H9 (cell line): ENCODE results near the gene AIFM2. TPM values are rescaled to one million over a fixed set of nuclear protein-coding genes. Genes with fewer than 3 reads are reported as not detected.

Source experiments
- DNase-seq: peaks from one replicate; pipeline ENCODE4 v3.0.0-alpha.2; 2017
- H2AFZ ChIP-seq: one replicate; pipeline ENCODE4 v1.6.1; 2013; ENCODE audit warnings: mild to moderate bottlenecking, low read length, control low read depth, moderate library complexity
- H2AK5ac ChIP-seq: 2 replicates; pipeline ENCODE4 v1.6.1; 2013; ENCODE audit warnings: low read length, control low read depth, mixed read lengths; ENCODE audit not compliant: insufficient read length
- H2BK120ac ChIP-seq: one replicate; pipeline ENCODE4 v1.6.1; 2013; ENCODE audit warnings: low read depth, mild to moderate bottlenecking, low read length, control low read depth, inconsistent platforms; ENCODE audit not compliant: poor library complexity, severe bottlenecking
- H2BK12ac ChIP-seq: 2 replicates; pipeline ENCODE4 v1.6.1; 2013; ENCODE audit warnings: low read length, control low read depth, mixed read lengths, low read depth; ENCODE audit not compliant: insufficient read length
- H2BK15ac ChIP-seq: 2 replicates; pipeline ENCODE4 v1.6.1; 2013; ENCODE audit warnings: low read depth, low read length, control low read depth
- H2BK20ac ChIP-seq: one replicate; pipeline ENCODE4 v1.6.1; 2013; ENCODE audit warnings: low read depth, mild to moderate bottlenecking, low read length, control low read depth, inconsistent platforms; ENCODE audit not compliant: poor library complexity, severe bottlenecking
- H2BK5ac ChIP-seq: 2 replicates; pipeline ENCODE4 v1.6.1; 2013; ENCODE audit warnings: low read length, control low read depth, mixed read lengths; ENCODE audit not compliant: insufficient read length
- H3K14ac ChIP-seq: 2 replicates; pipeline ENCODE4 v1.6.1; 2013; ENCODE audit warnings: low read length, control low read depth; ENCODE audit not compliant: insufficient read depth
- H3K18ac ChIP-seq: 2 replicates; pipeline ENCODE4 v1.6.1; 2013; ENCODE audit warnings: low read depth, mild to moderate bottlenecking, mixed read lengths, low read length, control low read depth; ENCODE audit not compliant: insufficient read length
- H3K23ac ChIP-seq: 2 replicates; pipeline ENCODE4 v1.6.1; 2013; ENCODE audit warnings: low read length, control low read depth, mixed read lengths, low read depth; ENCODE audit not compliant: insufficient read length
- H3K23me2 ChIP-seq: 2 replicates; pipeline ENCODE4 v1.6.1; 2013; ENCODE audit warnings: low read depth, mild to moderate bottlenecking, mixed read lengths, low read length, control low read depth; ENCODE audit not compliant: insufficient read length, poor library complexity, severe bottlenecking
- H3K27ac ChIP-seq: 2 replicates; pipeline ENCODE4 v1.5.1; 2013; ENCODE audit warnings: low read length, control low read depth, mixed read lengths, low read depth; ENCODE audit not compliant: insufficient read length
- H3K27me3 ChIP-seq: 2 replicates; pipeline ENCODE4 v1.6.1; 2013; ENCODE audit warnings: low read length, control low read depth, inconsistent platforms; ENCODE audit not compliant: insufficient read depth
- H3K4ac ChIP-seq: 2 replicates; pipeline ENCODE4 v1.6.1; 2013; ENCODE audit warnings: low read depth, mild to moderate bottlenecking, control low read depth, inconsistent platforms, low read length, moderate library complexity
- H3K4me1 ChIP-seq: 2 replicates; pipeline ENCODE4 v1.6.1; 2013; ENCODE audit warnings: low read length, control low read depth, inconsistent platforms; ENCODE audit not compliant: insufficient read depth
- H3K4me2 ChIP-seq: 2 replicates; pipeline ENCODE4 v1.6.1; 2013; ENCODE audit warnings: low read length, control low read depth, mixed read lengths; ENCODE audit not compliant: insufficient read length, insufficient read depth
- H3K56ac ChIP-seq: 2 replicates; pipeline ENCODE4 v1.6.1; 2013; ENCODE audit warnings: low read depth, mild to moderate bottlenecking, mixed read lengths, low read length, control low read depth; ENCODE audit not compliant: insufficient read length
- H3K79me1 ChIP-seq: 2 replicates; pipeline ENCODE4 v1.6.1; 2013; ENCODE audit warnings: low read depth, mild to moderate bottlenecking, moderate library complexity, low read length, control low read depth, inconsistent platforms; ENCODE audit not compliant: insufficient read depth, poor library complexity, severe bottlenecking
- H3K79me2 ChIP-seq: 2 replicates; pipeline ENCODE4 v1.6.1; 2013; ENCODE audit warnings: low read length, control low read depth, inconsistent platforms; ENCODE audit not compliant: insufficient read depth
- H3K9ac ChIP-seq: 2 replicates; pipeline ENCODE4 v1.6.1; 2013; ENCODE audit warnings: low read length, control low read depth, mixed read lengths; ENCODE audit not compliant: insufficient read length; ENCODE audit errors: extremely low read depth
- H3K9me3 ChIP-seq: one replicate; pipeline ENCODE4 v1.6.1; 2013; ENCODE audit warnings: low read depth, low read length, inconsistent platforms; ENCODE audit not compliant: control insufficient read depth
- H3T11ph ChIP-seq: one replicate; pipeline ENCODE4 v1.6.1; 2013; ENCODE audit warnings: mild to moderate bottlenecking, low read length, control low read depth, inconsistent platforms
- H4K20me1 ChIP-seq: one replicate; pipeline ENCODE4 v1.6.1; 2013; ENCODE audit not compliant: control insufficient read depth, insufficient read length, insufficient read depth
- H4K5ac ChIP-seq: 2 replicates; pipeline ENCODE4 v1.6.1; 2013; ENCODE audit warnings: low read depth, mild to moderate bottlenecking, mixed read lengths, low read length, control low read depth; ENCODE audit not compliant: insufficient read length
- H4K8ac ChIP-seq: replicated peaks from 2 replicates; pipeline ENCODE4 v1.6.1; 2013; ENCODE audit warnings: low read length, control low read depth, mixed read lengths, low read depth; ENCODE audit not compliant: insufficient read length
- H4K91ac ChIP-seq: 2 replicates; pipeline ENCODE4 v1.6.1; 2013; ENCODE audit warnings: low read depth, mild to moderate bottlenecking, moderate library complexity, mixed read lengths, low read length, control low read depth; ENCODE audit not compliant: insufficient read length
- H3K27ac Mint-ChIP-seq, 3 experiments: 2 replicates in 2 of 3; 3 replicates in 1 of 3; pipeline ENCODE4 v1.8.0; 2020 to 2021; ENCODE audit warnings: mixed read lengths in 3 of 3, mild to moderate bottlenecking in 1 of 3, moderate library complexity in 1 of 3
- H3K27me3 Mint-ChIP-seq: 2 replicates; pipeline ENCODE4 v1.8.0; 2021; ENCODE audit warnings: low read depth, mild to moderate bottlenecking, moderate library complexity, mixed read lengths
- H3K36me3 Mint-ChIP-seq, 3 experiments: 2 replicates in 2 of 3; 3 replicates in 1 of 3; pipeline ENCODE4 v1.8.0; 2020 to 2021; ENCODE audit warnings: low read depth in 3 of 3, mixed read lengths in 3 of 3; ENCODE audit not compliant: insufficient read depth in 1 of 3
- H3K4me1 Mint-ChIP-seq, 2 experiments: 2 replicates each; pipeline ENCODE4 v1.8.0; 2020; ENCODE audit warnings: mixed read lengths in 2 of 2
- H3K4me3 Mint-ChIP-seq, 2 experiments: 2 replicates in 1 of 2; 3 replicates in 1 of 2; pipeline ENCODE4 v1.8.0; 2020 to 2021; ENCODE audit warnings: mild to moderate bottlenecking in 2 of 2, mixed read lengths in 2 of 2, moderate library complexity in 1 of 2
- H3K9me3 Mint-ChIP-seq, 2 experiments: 2 replicates in 1 of 2; 3 replicates in 1 of 2; pipeline ENCODE4 v1.8.0; 2020; ENCODE audit warnings: mild to moderate bottlenecking in 2 of 2, mixed read lengths in 2 of 2, moderate library complexity in 1 of 2
- CTCF ChIP-seq: fragments of 200-600 bp; sonication (generic); conservative IDR thresholded peaks from 3 replicates; pipeline ENCODE4 v1.8.0; 2021; ENCODE audit warnings: antibody characterized with exemption, mild to moderate bottlenecking
- WGBS: extraction: QIAGEN DNeasy Blood & Tissue Kit; methylation state at CpG from one replicate; pipeline ENCODE4 v1.1.7; 2013; ENCODE audit warnings: missing lambda C conversion rate, low lambda C conversion rate, mixed read lengths; ENCODE audit not compliant: insufficient read length; ENCODE audit errors: extremely low coverage; 5-methylcytosine and 5-hydroxymethylcytosine counted together
- total RNA-seq: library from RNA; stranded (reverse); gene quantifications from 2 replicates; pipeline ENCODE4 v1.2.1, GENCODE V29; 2021

The AIFM2 gene
- total RNA-seq, 1 experiment from 2014 or later = 5.3 TPM

GRCh38 chr10:70158113-70158512, 25.5 kb upstream of the AIFM2 start:
- Histone ChIP-seq H3K27ac (no peak overlapping the region), H2AFZ (no peak overlapping the region), H4K91ac (no peak overlapping the region), H4K8ac (no peak overlapping the region), H3K9me3 (no peaks in the 10 kb centered on the region), H4K5ac (no peak overlapping the region), H3K23ac (no peak overlapping the region), H3K56ac (no peak overlapping the region), H3K23me2 (no peaks in the 10 kb centered on the region), H2BK5ac (no peak overlapping the region), H3T11ph (no peak overlapping the region), H2AK5ac (no peak overlapping the region), H3K14ac (no peak overlapping the region), H2BK120ac (no peak overlapping the region), H3K18ac (no peak overlapping the region), H3K4ac (no peak overlapping the region), H3K27me3 (no peaks in the 10 kb centered on the region), H3K9ac (no peak overlapping the region), H3K79me1 (no peaks in the 10 kb centered on the region), H4K20me1 (no peaks in the 10 kb centered on the region), H3K79me2 (peaks cover 5% of the 10 kb centered on the region; the same call in 1 of the 2 replicates), H3K4me2 (no peak overlapping the region), H2BK12ac (no peak overlapping the region), H2BK20ac (no peak overlapping the region), H2BK15ac (no peak overlapping the region), H3K4me1 (no peaks in the 10 kb centered on the region)
- Mint-ChIP-seq H3K9me3 (no peaks in the 10 kb centered on the region), H3K4me3 (no peak overlapping the region), H3K4me1 (peaks cover 9 to 17% of the 10 kb centered on the region in 2 experiments), H3K27ac (no peak overlapping the region; a peak in 1 of 7 replicates), H3K27me3 (no peaks in the 10 kb centered on the region), H3K36me3 (peaks cover 23 to 70% (median 69%) of the 10 kb centered on the region in 3 experiments; a peak in 6 of 7 replicates)
- no CpG with 5 or more reads among the region's 2 CpGs for WGBS
- no peak for DNase-seq
- no peak for TF ChIP-seq CTCF
